ENCODE data around the gene PDE9A. TPM values are rescaled to one million over a fixed set of nuclear protein-coding genes. Genes with fewer than 3 reads are reported as not detected.
"Not testable (repeated sequence)": the region's sequence is repeated elsewhere in the genome, so short reads cannot be mapped to it uniquely, and the experiment has no call there.

Gene PDE9A
- polyA plus RNA-seq, 1 experiment: 0.14 TPM

- Histone ChIP-seq H3K27me3 (ENCODE audit: control insufficient read depth, insufficient read depth, low read length) (no peaks in the 10 kb centered on the region), H3K27ac (ENCODE audit: low read depth, low read length) (no peak overlapping the region), H3K4me3 (ENCODE audit: low read depth, low read length) (no peak overlapping the region), H3K9me3 (ENCODE audit: control insufficient read depth, insufficient read depth, low read length) (no peaks in the 10 kb centered on the region)
- DNase-seq (ENCODE audit: low read depth, low spot score): no peak
- ChIA-PET CTCF (no interaction called here), POLR2A (no interaction called here)
- TF ChIP-seq CTCF (IDR thresholded peaks at IDR 0.05; ENCODE audit: low read depth, low read length): no peak
Observed at GRCh38 chr21:42626171-42626570, 27.2 kb upstream of the PDE9A start.

- ChIA-PET POLR2A (no interaction called here), CTCF (no interaction called here)
- DNase-seq (ENCODE audit: low read depth, low spot score): no peak
- Histone ChIP-seq H3K9me3 (ENCODE audit: control insufficient read depth, insufficient read depth, low read length) (no peaks in the 10 kb centered on the region; the same call in 1 of the 2 replicates), H3K27me3 (ENCODE audit: control insufficient read depth, insufficient read depth, low read length) (no peaks in the 10 kb centered on the region), H3K27ac (ENCODE audit: low read depth, low read length) (no peak overlapping the region), H3K4me3 (ENCODE audit: low read depth, low read length) (no peak overlapping the region)
- no peak for TF ChIP-seq CTCF (IDR thresholded peaks at IDR 0.05; ENCODE audit: low read depth, low read length)
Observed at GRCh38 chr21:42627527-42628289, 25.7 kb upstream of the PDE9A start.

- H3K27me3 ChIP-seq (ENCODE audit: control insufficient read depth, insufficient read depth, low read length); H3K4me3 ChIP-seq (ENCODE audit: low read depth, low read length); CTCF ChIA-PET; POLR2A ChIA-PET; H3K27ac ChIP-seq (ENCODE audit: low read depth, low read length); DNase-seq (ENCODE audit: low read depth, low spot score); H3K9me3 ChIP-seq (ENCODE audit: control insufficient read depth, insufficient read depth, low read length): not testable (repeated sequence)
Observed at GRCh38 chr21:42628466-42629061, 24.9 kb upstream of the PDE9A start.

- TF ChIP-seq CTCF (IDR thresholded peaks at IDR 0.05; ENCODE audit: low read depth, low read length): no peak
- no peaks in the 10 kb centered on the region for H3K27me3 ChIP-seq (ENCODE audit: control insufficient read depth, insufficient read depth, low read length)
- DNase-seq (ENCODE audit: low read depth, low spot score): no peak
- no peak overlapping the region for H3K4me3 ChIP-seq (ENCODE audit: low read depth, low read length)
- ChIA-PET CTCF (no interaction called here), POLR2A (no interaction called here)
- H3K27ac ChIP-seq (ENCODE audit: low read depth, low read length): no peak overlapping the region
- H3K9me3 ChIP-seq (ENCODE audit: control insufficient read depth, insufficient read depth, low read length): peaks cover 5% of the 10 kb centered on the region; the same call in 1 of the 2 replicates
Observed at GRCh38 chr21:42629933-42630589, 23.4 kb upstream of the PDE9A start.

GRCh38 chr21:42630626-42631025, 22.8 kb upstream of the PDE9A start:
- ChIA-PET POLR2A (no interaction called here), CTCF (no interaction called here)
- no peak overlapping the region for H3K27ac ChIP-seq (ENCODE audit: low read depth, low read length)
- H3K27me3 ChIP-seq (ENCODE audit: control insufficient read depth, insufficient read depth, low read length): no peaks in the 10 kb centered on the region
- H3K9me3 ChIP-seq (ENCODE audit: control insufficient read depth, insufficient read depth, low read length): peaks cover 5% of the 10 kb centered on the region; the same call in 1 of the 2 replicates
- H3K4me3 ChIP-seq (ENCODE audit: low read depth, low read length): no peak overlapping the region
- no peak for DNase-seq (ENCODE audit: low read depth, low spot score)
- TF ChIP-seq CTCF (IDR thresholded peaks at IDR 0.05; ENCODE audit: low read depth, low read length): no peak
